NCI-H2029 treated with DMSO at 0.1 percent for 48 hours (cell line): Measurements from ENCODE around the gene COQ8B.
"Not testable (repeated sequence)": the region's sequence is repeated elsewhere in the genome, so short reads cannot be mapped to it uniquely, and the experiment has no call there.

Experiments
- DNase-seq: peaks from one replicate; lab custom pipeline; 2025; lab: John Stamatoyannopoulos, UW

COQ8B gene

GRCh38 chr19:40741527-40742390, 25.1 kb upstream of the COQ8B start:
- no peak for DNase-seq

- no peak for DNase-seq
Measured at GRCh38 chr19:40740747-40741146, 24.1 kb upstream of the COQ8B start.

- DNase-seq = no peak
Measured at GRCh38 chr19:40739871-40740703, 23.4 kb upstream of the COQ8B start.

- DNase-seq = no peak
Measured at GRCh38 chr19:40739030-40739839, 22.5 kb upstream of the COQ8B start.

GRCh38 chr19:40737102-40737644, 20.5 kb upstream of the COQ8B start:
- DNase-seq = no peak

- DNase-seq = no peak
Measured at GRCh38 chr19:40736661-40737060, 20.0 kb upstream of the COQ8B start.

GRCh38 chr19:40735013-40735771, 18.5 kb upstream of the COQ8B start:
- DNase-seq = no peak

GRCh38 chr19:40733149-40733548, 16.5 kb upstream of the COQ8B start:
- no peak for DNase-seq

GRCh38 chr19:40732304-40732703, 15.6 kb upstream of the COQ8B start:
- not testable (repeated sequence) for DNase-seq

GRCh38 chr19:40730065-40730464, 13.4 kb upstream of the COQ8B start:
- DNase-seq = not testable (repeated sequence)

- DNase-seq = no peak
Measured at GRCh38 chr19:40726279-40726678, 9.6 kb upstream of the COQ8B start.

- DNase-seq = no peak
Measured at GRCh38 chr19:40724855-40725254, 8.2 kb upstream of the COQ8B start.

GRCh38 chr19:40724315-40724714, 7.6 kb upstream of the COQ8B start:
- DNase-seq = no peak

- no peak for DNase-seq
Measured at GRCh38 chr19:40723661-40724254, 7.1 kb upstream of the COQ8B start.

- no peak for DNase-seq
Measured at GRCh38 chr19:40721936-40722661, 5.4 kb upstream of the COQ8B start.

- DNase-seq = no peak
Measured at GRCh38 chr19:40721140-40721486, 4.4 kb upstream of the COQ8B start.

GRCh38 chr19:40719414-40719894, 2.8 kb upstream of the COQ8B start:
- DNase-seq = no peak

- peak; percentile 21 for DNase-seq
Measured at GRCh38 chr19:40718774-40719391, 2.2 kb upstream of the COQ8B start.
